Occipital lobe (tissue), 2 donors: ENCODE measurements around the gene MACO1. TPM values are rescaled to one million over a fixed set of nuclear protein-coding genes. Genes with fewer than 3 reads are reported as not detected.
A peak's percentile ranks its signal among the peaks of the same experiment; 100 is the strongest.
"Not testable (repeated sequence)": the region's sequence is repeated elsewhere in the genome, so short reads cannot be mapped to it uniquely, and the experiment has no call there.

Experiments
- DNase-seq: peaks from one replicate; lab custom pipeline; 2025; lab: John Stamatoyannopoulos, UW
- total RNA-seq: library from RNA; depleted of rRNA; stranded (reverse); fragments of >200 nt; gene quantifications from one replicate; pipeline ENCODE4 v1.2.3, GENCODE V29; 2014

The MACO1 gene, protein sequence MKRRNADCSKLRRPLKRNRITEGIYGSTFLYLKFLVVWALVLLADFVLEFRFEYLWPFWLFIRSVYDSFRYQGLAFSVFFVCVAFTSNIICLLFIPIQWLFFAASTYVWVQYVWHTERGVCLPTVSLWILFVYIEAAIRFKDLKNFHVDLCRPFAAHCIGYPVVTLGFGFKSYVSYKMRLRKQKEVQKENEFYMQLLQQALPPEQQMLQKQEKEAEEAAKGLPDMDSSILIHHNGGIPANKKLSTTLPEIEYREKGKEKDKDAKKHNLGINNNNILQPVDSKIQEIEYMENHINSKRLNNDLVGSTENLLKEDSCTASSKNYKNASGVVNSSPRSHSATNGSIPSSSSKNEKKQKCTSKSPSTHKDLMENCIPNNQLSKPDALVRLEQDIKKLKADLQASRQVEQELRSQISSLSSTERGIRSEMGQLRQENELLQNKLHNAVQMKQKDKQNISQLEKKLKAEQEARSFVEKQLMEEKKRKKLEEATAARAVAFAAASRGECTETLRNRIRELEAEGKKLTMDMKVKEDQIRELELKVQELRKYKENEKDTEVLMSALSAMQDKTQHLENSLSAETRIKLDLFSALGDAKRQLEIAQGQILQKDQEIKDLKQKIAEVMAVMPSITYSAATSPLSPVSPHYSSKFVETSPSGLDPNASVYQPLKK
- 93.7 TPM for total RNA-seq

GRCh38 chr1:25430073-25430966, at the start of gene MACO1:
Gene MACO1, plus strand, starts transcription at chr1:25430897. Its CDS starts 202 bp downstream, at chr1:25431099.
- peak; percentile 99 for DNase-seq

GRCh38 chr1:25382543-25382942, 48.2 kb upstream of the MACO1 start:
- not testable (repeated sequence) for DNase-seq

- DNase-seq, result not testable (repeated sequence)
Observed at GRCh38 chr1:25383090-25383489, 47.6 kb upstream of the MACO1 start.

- not testable (repeated sequence) for DNase-seq
Observed at GRCh38 chr1:25383875-25384274, 46.8 kb upstream of the MACO1 start.

- DNase-seq, result not testable (repeated sequence)
Observed at GRCh38 chr1:25387096-25387495, 43.6 kb upstream of the MACO1 start.

DNA sequence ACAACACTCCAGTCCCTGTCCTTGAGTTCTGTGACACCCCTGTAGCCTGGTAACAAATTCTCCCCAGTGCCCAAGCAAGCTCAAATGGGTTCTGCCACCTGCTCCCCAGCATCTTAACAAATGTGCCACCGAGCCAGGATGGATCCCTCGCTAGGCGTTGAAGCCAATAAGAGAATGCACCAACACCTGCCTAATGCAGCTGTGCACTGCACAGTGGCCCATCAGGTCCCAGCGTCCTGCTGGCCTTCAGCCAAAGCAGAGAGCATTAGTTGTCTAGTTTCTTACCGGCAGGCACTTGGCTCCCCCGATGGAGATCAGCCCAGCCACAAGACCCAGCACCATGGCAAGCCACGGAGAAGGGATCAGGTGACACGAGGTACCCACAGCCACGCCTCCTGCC, 42.0 kb upstream of the MACO1 start:
- DNase-seq, result not testable (repeated sequence)

DNA sequence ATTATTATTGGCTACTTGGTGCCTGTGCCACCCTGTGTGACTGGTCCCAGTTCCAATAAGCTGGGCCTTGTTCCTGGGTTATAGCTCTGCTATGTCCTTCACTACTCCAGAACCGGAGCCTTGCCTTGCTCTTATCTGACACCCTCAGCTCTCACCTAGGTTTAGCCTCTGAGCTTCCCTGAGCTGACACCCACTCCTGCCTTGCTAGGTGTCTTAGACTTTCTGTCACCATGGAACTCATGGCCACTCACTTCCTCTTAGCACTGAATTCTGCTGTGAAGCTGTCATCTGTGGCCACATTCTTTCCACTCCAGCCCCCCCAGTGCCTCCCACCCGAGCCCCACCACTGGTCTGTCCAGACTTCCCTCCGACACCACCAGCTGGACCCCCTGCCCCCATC, 41.0 kb upstream of the MACO1 start:
- not testable (repeated sequence) for DNase-seq

DNA sequence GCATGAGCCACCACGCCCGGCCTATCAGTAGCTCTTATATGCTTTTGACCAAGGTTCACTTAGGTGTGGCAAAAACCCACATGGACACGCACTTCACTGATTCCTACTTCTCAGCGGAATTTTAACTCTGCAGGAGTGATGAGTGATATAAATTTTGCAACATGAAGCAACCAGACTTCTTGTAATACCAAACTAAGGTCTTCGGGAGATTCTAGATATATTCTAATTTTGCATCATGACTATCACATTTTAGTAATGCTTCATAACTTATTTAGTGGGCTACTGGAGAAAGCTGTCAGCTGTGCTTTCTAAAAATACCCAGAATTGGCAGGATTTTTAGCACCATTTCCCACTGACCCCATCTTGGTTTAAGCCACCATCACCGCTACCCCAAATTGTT, 37.9 kb upstream of the MACO1 start:
- no peak for DNase-seq

- not testable (repeated sequence) for DNase-seq
Observed at GRCh38 chr1:25397549-25397948, 33.1 kb upstream of the MACO1 start.

DNA sequence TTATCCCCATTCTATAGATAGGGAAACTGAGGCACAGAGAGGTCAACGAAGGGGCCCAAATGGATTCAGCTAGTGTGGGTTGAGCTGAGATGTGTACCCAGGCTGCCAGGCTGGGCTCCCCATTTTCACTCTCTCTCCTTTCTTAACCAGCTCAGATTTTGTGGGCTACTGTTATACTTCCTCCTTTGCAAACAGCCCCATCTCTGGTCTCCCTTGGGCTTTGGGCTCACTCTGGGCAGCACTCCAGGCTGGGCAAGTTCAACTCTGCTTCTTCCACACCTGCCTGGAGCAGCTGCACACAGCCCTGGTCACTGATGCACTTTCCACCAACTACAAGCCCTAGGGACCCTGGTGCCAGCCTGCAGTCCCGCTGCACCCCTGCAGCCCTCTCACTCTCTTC, 32.6 kb upstream of the MACO1 start:
- not testable (repeated sequence) for DNase-seq

GRCh38 chr1:25402947-25403803, 27.5 kb upstream of the MACO1 start:
- DNase-seq, result not testable (repeated sequence)

DNA sequence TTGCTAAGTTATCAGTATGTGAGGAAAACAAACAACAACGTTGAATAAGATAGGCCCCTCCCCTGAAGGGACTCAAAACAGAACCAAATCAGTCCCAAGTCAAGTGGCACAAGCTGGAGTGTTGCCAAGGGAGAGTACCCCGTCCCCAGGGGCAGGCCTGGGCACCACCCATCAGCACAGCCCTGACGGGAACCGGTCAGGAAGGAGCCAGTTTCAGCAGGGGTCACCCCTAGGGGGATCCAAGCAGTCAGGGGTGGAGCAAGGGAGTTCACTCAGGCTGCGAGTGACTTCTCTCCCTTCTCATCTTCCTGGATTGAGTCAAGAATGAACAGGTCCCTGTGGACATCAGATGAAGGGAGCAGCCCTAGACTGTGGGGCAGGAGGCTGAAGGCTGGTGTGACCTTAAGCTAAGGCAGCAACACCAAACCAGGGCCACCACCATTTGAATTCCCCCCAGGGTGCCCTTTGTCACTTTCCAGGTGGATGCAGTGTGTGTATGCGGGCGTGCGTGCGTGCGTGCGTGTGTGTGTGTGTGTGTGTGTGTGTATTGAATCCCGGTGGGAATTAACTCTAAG, 24.9 kb upstream of the MACO1 start:
- DNase-seq, result not testable (repeated sequence)

DNA sequence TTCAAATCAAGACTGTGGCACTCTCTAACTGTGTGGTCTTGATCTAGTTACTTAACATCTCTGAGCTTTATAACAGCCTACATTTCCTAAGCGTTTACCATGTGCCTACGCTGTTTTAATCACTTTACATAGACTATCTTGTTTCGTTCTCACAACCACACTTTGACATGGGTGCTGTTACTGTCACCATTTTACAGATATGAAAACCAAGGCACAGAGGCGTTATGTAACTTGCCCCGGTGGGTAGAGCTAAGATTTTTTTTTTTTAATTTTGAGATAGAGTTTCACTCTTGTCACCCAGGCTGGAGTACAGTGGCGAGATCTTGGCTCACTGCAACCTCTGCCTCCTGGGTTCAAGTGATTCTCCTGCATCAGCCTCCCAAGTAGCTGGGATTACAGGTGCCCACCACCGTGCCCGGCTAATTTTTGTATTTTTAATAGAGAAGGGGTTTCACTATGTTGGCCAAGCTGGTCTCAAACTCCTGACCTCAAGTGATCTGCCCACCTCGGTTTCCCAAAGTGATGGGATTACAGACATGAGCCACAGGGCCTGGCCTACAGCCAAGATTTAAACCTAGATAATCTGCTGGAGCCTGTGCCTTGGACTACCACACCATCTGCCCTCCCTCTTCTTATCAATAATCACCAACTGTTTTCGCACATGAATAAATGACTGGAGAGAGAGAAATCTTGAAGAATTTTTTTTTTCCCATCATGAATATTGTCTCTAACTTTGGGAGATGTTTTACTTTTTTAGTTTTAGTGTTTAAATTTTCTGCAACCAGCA, 20.9 kb upstream of the MACO1 start:
- not testable (repeated sequence) for DNase-seq

GRCh38 chr1:25412872-25413623, 17.6 kb upstream of the MACO1 start:
- DNase-seq, result not testable (repeated sequence)

DNA sequence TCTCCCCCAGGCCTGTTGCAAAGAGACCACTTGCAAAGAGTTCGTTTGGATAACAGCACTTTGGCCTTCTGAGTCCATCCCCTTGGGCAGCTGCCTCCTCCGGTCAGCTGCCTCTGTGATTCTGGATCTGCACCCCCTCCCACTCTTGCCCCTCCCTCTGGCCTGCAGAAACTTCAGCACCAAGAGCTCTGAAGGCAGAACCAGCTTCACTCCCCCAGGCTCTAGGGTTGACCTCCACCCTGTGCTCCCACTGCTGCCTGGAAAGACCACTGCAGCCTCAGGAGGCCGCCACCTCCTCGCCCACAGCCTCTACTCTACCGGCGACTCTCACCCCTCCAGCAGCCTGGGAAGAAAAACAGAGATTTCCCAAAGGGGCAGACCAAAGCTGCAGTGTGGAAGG, 16.5 kb upstream of the MACO1 start:
- not testable (repeated sequence) for DNase-seq

DNA sequence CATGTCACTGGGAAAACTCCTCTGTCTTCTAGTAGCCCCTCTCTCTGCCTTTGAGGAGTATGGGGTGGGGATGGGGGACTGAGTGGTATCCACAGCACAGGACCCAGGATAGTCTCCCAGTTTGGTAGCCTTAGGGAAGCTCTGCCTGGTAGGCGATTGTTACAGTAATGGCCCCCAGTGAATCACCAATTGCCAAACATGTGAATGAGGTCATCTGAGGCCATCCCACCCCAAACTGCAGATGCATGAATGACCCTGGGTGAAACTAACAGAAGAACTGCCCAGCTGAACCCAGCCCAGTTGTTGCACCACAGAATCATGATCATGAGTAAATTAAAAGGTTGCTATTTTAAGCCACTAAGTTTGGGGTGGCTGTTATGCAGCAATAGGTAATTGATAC, 16.1 kb upstream of the MACO1 start:
- DNase-seq, result not testable (repeated sequence)

- not testable (repeated sequence) for DNase-seq
Observed at GRCh38 chr1:25417280-25417679, 13.4 kb upstream of the MACO1 start.

DNA sequence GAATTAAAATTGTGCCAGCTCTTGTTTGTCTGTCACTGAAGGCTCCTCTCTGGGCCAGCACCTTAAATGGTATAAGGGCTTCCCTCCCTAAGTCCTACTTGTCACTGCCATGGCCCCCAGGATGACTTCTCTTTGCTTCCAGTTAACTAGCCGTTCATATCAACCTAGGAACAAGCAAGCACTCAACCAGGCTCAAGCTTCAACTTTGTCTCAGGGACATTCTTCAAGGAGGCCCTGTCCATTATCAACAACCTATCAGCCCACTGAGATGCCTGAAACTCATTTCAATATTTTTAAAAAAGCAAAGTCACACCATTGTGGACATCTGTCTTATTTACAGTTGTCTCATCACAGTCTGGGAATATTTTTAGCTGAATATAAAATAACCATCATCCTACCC, 11.4 kb upstream of the MACO1 start:
- not testable (repeated sequence) for DNase-seq

- not testable (repeated sequence) for DNase-seq
Observed at GRCh38 chr1:25420715-25421114, 10.0 kb upstream of the MACO1 start, which contains the start of gene RHCE. Gene RHCE, minus strand, starts transcription at chr1:25420825. Its CDS starts 39 bp downstream, at chr1:25420786.
